Fibroblast of the aortic adventitia (primary cell): Measurements from ENCODE around the gene PC. TPM values are rescaled to one million over a fixed set of nuclear protein-coding genes. Genes with fewer than 3 reads are reported as not detected.

Experiments
- DNase-seq: peaks from one replicate; pipeline ENCODE4 v3.0.0-alpha.2; 2010; ENCODE audit warnings: low read depth
- H3K4me3 ChIP-seq: 2 replicates; pipeline ENCODE4 v1.5.1; 2011; ENCODE audit warnings: low read depth, mild to moderate bottlenecking, control low read depth, low read length, moderate library complexity
- total RNA-seq: library from RNA; depleted of rRNA; stranded (reverse); fragments of >200 nt; gene quantifications from 2 replicates; pipeline ENCODE4 v1.2.3, GENCODE V29; 2012; ENCODE audit warnings: low replicate concordance
- TF ChIP-seq, protein P1 (sequence below): IDR thresholded peaks from 2 replicates; pipeline ENCODE4 v1.5.1; 2011; ENCODE audit warnings: mild to moderate bottlenecking, low read length, control low read depth, inconsistent platforms; ENCODE audit not compliant: insufficient read depth

PC gene
- total RNA-seq, 1 donor: 12.7 TPM

DNA sequence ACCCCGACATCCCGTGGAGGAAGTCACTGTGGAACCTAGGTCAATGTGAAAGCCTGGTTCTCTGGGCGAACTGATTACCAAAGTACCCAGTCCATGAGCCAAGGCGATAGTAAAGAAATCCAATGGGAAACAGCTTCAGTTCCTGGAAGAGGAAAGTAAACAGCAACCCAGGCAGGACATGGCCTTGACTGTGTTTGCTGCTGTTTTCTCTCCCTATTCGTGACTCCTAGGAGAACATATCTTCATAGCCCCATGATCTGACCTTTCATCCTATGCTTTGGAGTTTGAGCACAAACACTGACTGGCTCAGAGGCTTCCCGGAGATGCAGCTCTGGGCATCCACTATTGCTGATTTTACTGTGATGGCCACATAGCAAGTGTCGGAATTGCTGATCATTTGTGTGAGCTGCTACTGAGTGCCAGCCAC is 56.2 kb downstream of the PC start:
- no peak overlapping the region for H3K4me3 ChIP-seq
- DNase-seq: no peak
- TF ChIP-seq, protein P1, sequence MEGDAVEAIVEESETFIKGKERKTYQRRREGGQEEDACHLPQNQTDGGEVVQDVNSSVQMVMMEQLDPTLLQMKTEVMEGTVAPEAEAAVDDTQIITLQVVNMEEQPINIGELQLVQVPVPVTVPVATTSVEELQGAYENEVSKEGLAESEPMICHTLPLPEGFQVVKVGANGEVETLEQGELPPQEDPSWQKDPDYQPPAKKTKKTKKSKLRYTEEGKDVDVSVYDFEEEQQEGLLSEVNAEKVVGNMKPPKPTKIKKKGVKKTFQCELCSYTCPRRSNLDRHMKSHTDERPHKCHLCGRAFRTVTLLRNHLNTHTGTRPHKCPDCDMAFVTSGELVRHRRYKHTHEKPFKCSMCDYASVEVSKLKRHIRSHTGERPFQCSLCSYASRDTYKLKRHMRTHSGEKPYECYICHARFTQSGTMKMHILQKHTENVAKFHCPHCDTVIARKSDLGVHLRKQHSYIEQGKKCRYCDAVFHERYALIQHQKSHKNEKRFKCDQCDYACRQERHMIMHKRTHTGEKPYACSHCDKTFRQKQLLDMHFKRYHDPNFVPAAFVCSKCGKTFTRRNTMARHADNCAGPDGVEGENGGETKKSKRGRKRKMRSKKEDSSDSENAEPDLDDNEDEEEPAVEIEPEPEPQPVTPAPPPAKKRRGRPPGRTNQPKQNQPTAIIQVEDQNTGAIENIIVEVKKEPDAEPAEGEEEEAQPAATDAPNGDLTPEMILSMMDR: no peak

DNA sequence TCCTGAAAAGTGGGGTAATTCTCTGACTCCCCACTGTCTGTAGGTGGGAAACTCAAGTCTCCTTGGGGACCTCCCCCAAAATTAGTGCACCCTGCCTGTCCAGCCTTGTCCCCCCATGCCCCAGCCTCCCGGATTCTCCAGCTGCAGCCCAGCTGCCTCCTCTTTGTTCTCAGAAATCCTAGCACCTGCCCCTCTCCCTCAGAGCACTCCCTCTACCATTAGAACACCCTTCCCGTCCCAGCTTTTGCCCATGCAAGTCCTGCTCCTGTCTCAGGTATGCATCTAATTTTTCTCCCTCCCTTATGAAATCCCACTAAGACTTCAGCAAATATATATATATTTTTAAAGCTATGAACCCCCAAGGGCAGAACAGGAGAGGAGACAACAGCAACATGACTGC is 64.0 kb downstream of the PC start:
- no peak for DNase-seq
- TF ChIP-seq, protein P1: no peak
- H3K4me3 ChIP-seq: no peak overlapping the region

DNA sequence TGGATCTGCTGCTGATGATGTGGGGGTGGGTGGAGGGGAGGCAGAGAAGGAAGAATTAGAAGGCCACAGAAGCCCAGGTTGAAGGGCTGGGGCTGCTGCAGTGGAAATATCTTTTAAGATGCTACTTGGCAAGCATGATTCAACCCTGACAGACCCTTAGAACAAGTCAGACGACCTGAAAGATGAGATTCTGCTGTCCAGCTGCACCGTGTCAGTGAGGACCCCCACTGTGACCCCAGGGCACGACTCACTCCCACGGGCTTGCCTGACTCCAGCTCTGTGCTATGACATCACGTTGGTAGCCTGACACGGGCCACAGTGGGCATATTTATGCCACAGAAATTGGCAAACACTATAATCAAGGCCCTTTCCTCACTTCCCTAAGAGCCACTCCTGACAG is 65.3 kb downstream of the PC start:
- no peak for DNase-seq
- TF ChIP-seq, protein P1: no peak
- H3K4me3 ChIP-seq: no peak overlapping the region

DNA sequence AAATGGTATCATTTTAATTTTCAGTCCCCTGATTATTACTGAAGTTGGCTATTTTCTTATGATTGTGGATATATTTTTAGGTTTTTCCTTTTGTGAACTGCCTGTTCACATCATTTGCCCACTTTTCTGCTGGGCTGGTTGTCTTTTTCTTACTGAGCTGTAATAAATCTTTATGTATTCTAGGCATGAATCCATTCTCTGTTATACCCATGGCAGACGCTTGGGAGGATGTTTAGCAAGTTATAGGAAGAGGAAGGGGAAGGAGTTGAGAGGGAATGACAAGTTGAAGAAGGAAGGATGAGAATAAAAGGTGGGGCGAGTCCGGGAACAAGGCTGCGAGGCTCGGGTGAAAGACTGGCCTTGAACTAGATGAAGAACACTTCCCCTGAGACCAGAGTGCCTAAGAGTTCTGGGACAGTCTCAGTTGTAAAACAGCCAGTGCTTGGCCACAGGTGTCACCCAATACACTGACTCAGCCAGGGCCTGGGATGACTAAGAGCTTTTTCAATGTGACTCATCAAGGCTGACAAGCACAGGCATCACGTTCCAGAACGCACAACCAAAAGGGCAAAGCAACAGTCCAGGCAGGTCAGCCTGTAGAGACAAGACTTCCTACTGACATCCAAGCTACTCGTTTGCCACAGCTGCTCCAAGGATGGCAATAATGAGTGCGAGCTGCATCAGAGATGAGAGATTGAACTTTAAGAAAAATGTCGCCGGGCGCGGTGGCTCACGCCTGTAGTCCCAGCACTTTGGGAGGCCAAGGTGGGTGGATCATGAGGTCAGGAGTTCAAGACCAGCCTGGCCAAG is 66.1 kb downstream of the PC start:
- TF ChIP-seq, protein P1: no peak
- DNase-seq: peak; percentile 87
- no peak overlapping the region for H3K4me3 ChIP-seq

DNA sequence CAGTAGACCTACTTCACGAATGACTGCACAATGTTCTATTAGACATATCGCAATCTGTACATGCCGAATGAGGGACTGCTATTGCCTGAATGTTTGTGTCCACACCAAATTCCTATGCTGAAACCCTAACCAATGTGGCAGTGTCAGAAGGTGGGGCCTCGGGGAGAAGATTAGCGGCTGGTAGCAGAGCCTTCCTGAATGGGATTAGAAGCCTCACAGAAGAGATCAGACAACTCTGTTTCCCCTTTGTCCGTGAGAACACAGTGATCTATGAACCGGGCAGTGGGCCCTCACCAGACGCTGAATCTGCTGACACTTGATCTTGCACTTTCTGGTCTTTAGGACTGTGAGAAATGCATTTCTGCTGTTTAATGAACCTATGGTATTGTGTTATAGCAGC is 68.2 kb downstream of the PC start:
- no peak overlapping the region for H3K4me3 ChIP-seq
- no peak for DNase-seq
- TF ChIP-seq, protein P1: no peak

DNA sequence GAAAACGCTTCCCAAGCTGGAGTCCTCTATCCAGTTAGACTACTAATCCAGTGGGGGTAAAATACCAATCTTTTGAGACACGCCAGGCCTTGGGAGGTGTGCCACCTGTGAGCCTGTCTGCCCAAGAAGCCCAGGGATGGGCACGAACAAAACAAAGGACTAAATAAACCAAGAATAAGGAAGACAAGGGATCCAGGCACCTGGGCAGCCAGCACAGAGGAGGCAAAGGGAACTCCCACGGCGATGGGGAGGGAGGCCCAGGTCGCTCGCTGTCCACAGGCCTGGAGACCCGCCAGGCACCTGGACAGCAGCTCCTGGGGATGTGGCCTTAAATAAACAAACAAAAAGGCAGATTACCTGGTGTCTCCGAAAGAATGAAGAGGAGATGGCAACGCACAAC is 69.9 kb downstream of the PC start:
- no peak overlapping the region for H3K4me3 ChIP-seq
- TF ChIP-seq, protein P1: no peak
- DNase-seq: no peak

DNA sequence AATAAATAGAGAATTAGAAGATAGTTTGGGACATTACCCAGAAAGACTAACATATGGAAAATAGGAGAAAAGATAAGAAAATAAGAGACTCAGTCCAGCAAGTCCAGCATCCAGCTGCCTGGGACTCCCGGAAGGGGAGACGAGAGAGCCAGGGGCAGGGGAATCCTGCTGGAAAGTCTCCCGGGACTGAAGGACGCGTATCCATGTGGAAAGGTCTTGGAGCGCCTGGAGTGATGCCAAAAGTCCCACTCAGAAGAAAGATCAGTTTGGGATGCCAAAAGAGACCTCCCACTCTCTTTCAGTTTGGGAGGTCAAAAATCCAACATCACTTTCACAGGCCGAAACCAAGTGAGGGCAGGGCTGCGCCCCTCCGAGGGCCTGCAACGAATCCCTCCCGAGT is 70.7 kb downstream of the PC start:
- no peak overlapping the region for H3K4me3 ChIP-seq
- TF ChIP-seq, protein P1: no peak
- no peak for DNase-seq
